HG03039 (cell line): ENCODE results near the gene GALNT15.

ENCODE experiments used
- ATAC-seq: cut with Tn5 transposase; IDR thresholded peaks from one replicate; pipeline ENCODE4 v1.9.1; 2021; ENCODE audit warnings: mild to moderate bottlenecking, moderate library complexity; ENCODE audit not compliant: unreplicated experiment

The GALNT15 gene

GRCh38 chr3:16174389-16174788 is at the start of gene GALNT15:
Gene GALNT15 (plus strand): TSS chr3:16174680. CDS start chr3:16175152, 472 bp downstream.
- ATAC-seq = no peak

GRCh38 chr3:16126634-16127033 is 47.8 kb upstream of the GALNT15 start:
- no peak for ATAC-seq

- ATAC-seq = no peak
Measured at GRCh38 chr3:16127249-16127648, 47.2 kb upstream of the GALNT15 start.

GRCh38 chr3:16130066-16130465 is 44.4 kb upstream of the GALNT15 start:
- no peak for ATAC-seq

GRCh38 chr3:16132190-16132589 is 42.3 kb upstream of the GALNT15 start:
- no peak for ATAC-seq

- ATAC-seq = no peak
Measured at GRCh38 chr3:16132928-16133327, 41.6 kb upstream of the GALNT15 start.

- no peak for ATAC-seq
Measured at GRCh38 chr3:16134173-16134928, 40.1 kb upstream of the GALNT15 start.

- ATAC-seq = no peak
Measured at GRCh38 chr3:16136055-16136454, 38.4 kb upstream of the GALNT15 start.

GRCh38 chr3:16137044-16137443 is 37.4 kb upstream of the GALNT15 start:
- ATAC-seq = no peak

GRCh38 chr3:16137977-16138376 is 36.5 kb upstream of the GALNT15 start:
- ATAC-seq = no peak

- no peak for ATAC-seq
Measured at GRCh38 chr3:16140116-16140893, 34.2 kb upstream of the GALNT15 start.

GRCh38 chr3:16140894-16141285 is 33.6 kb upstream of the GALNT15 start:
- no peak for ATAC-seq

- no peak for ATAC-seq
Measured at GRCh38 chr3:16142350-16143025, 32.0 kb upstream of the GALNT15 start.

GRCh38 chr3:16143861-16144447 is 30.5 kb upstream of the GALNT15 start:
- no peak for ATAC-seq

GRCh38 chr3:16145176-16145575 is 29.3 kb upstream of the GALNT15 start:
- no peak for ATAC-seq

GRCh38 chr3:16146015-16146730 is 28.3 kb upstream of the GALNT15 start:
- peak; percentile 61 for ATAC-seq

- ATAC-seq = no peak
Measured at GRCh38 chr3:16147220-16147994, 27.1 kb upstream of the GALNT15 start.

GRCh38 chr3:16148213-16148612 is 26.3 kb upstream of the GALNT15 start:
- no peak for ATAC-seq

- ATAC-seq = no peak
Measured at GRCh38 chr3:16148783-16149182, 25.7 kb upstream of the GALNT15 start.

GRCh38 chr3:16150285-16150684 is 24.2 kb upstream of the GALNT15 start:
- no peak for ATAC-seq
